Panc1 (cell line): ENCODE measurements around the gene OTOP3. TPM values are rescaled to one million over a fixed set of nuclear protein-coding genes. Genes with fewer than 3 reads are reported as not detected.
A peak's percentile ranks its signal among the peaks of the same experiment; 100 is the strongest.

ENCODE experiments used
- ATAC-seq: fragments of 200-7000 bp; cut with Tn5 transposase; 2 replicates; pipeline ENCODE4 v1.9.1; 2020; ENCODE audit warnings: mild to moderate bottlenecking, moderate library complexity
- BruUV-seq: library from RNA; stranded (reverse); fragments of 400-500 nt; replicated peaks from 2 replicates; lab custom pipeline; 2021; lab: Mats Ljungman, UMichigan
- CTCF ChIA-PET: fragments of 300-600 bp; sonication (Branson Sonifier 250); formaldehyde crosslinking; loops from one replicate; lab custom pipeline; 2022; ENCODE audit warnings: antibody characterized with exemption; lab: Charles Lee
- POLR2A ChIA-PET: fragments of 300-600 bp; sonication (Branson Sonifier 250); formaldehyde crosslinking; loops from one replicate; lab custom pipeline; 2022; ENCODE audit warnings: antibody characterized with exemption; lab: Charles Lee
- DNase-seq: peaks from one replicate; pipeline ENCODE4 v3.0.0-alpha.2; 2010; ENCODE audit warnings: low read depth, low spot score
- H3K27ac ChIP-seq: 2 replicates; pipeline ENCODE4 v1.5.1; 2011; ENCODE audit warnings: mild to moderate bottlenecking, low read length, inconsistent platforms
- H3K27me3 ChIP-seq: fragments of 200-500 bp; sonication (Bioruptor generic); 2 replicates; pipeline ENCODE4 v1.6.0; 2014; ENCODE audit warnings: low read length, inconsistent platforms; ENCODE audit not compliant: control insufficient read depth, insufficient read depth
- H3K36me3 ChIP-seq: fragments of 200-500 bp; sonication (Bioruptor generic); 2 replicates; pipeline ENCODE4 v1.5.1; 2014; ENCODE audit warnings: inconsistent platforms, mild to moderate bottlenecking, low read length, moderate library complexity; ENCODE audit not compliant: control insufficient read depth, insufficient read depth
- H3K4me1 ChIP-seq: 2 replicates; pipeline ENCODE4 v1.5.1; 2011; ENCODE audit warnings: inconsistent platforms, mild to moderate bottlenecking, low read length, moderate library complexity; ENCODE audit not compliant: control insufficient read depth, insufficient read depth
- H3K4me3 ChIP-seq, 2 experiments: 2 replicates each; pipeline ENCODE4 v1.5.1; 2011 to 2012; ENCODE audit warnings: low read depth in 2 of 2, low read length in 2 of 2, mild to moderate bottlenecking in 2 of 2, inconsistent platforms in 1 of 2, moderate library complexity in 1 of 2
- H3K9me3 ChIP-seq: fragments of 200-500 bp; sonication (Bioruptor generic); 2 replicates; pipeline ENCODE4 v1.5.1; 2014; ENCODE audit warnings: low read depth, mild to moderate bottlenecking, inconsistent platforms, low read length, moderate library complexity; ENCODE audit not compliant: control insufficient read depth, insufficient read depth
- POLR2AphosphoS5 ChIP-seq: IDR thresholded peaks from 2 replicates; pipeline ENCODE4 v1.6.1; 2012; ENCODE audit warnings: mild to moderate bottlenecking, low read depth, low read length, moderate library complexity
- SIN3A ChIP-seq: IDR thresholded peaks from 2 replicates; pipeline ENCODE4 v1.6.1; 2012; ENCODE audit warnings: low read depth, mild to moderate bottlenecking, low read length, moderate library complexity, borderline replicate concordance; ENCODE audit not compliant: insufficient read depth
- TCF7L2 ChIP-seq: IDR thresholded peaks from 2 replicates; pipeline ENCODE4 v1.6.1; 2011; ENCODE audit warnings: mild to moderate bottlenecking, low read depth, low read length, inconsistent platforms
- in situ Hi-C: cut with HindIII; loops from 2 replicates; pipeline ENCODE4 v1.10.0; 2016; ENCODE audit warnings: low sequenced_read_pairs, low pct_unique_long_range_greater_than_20kb
- intact Hi-C: fragments of 100-400 bp; cut with micrococcal nuclease; formaldehyde crosslinking; loops from one replicate; pipeline ENCODE4 v1.10.0; 2022; ENCODE audit not compliant: unreplicated experiment
- total RNA-seq: library from RNA; stranded (reverse); gene quantifications from one replicate; pipeline ENCODE4 v1.2.1, GENCODE V29; 2021; ENCODE audit not compliant: unreplicated experiment
- TF ChIP-seq, protein P1 (sequence below), 2 experiments: IDR thresholded peaks; 2 replicates each; pipeline ENCODE4 v1.6.1; 2011 to 2012; ENCODE audit warnings: low read depth in 2 of 2, control low read depth in 1 of 2, low read length in 1 of 2, mild to moderate bottlenecking in 1 of 2, moderate library complexity in 1 of 2; ENCODE audit not compliant: insufficient read depth in 1 of 2
- TF ChIP-seq, protein P2 (sequence below): fragments of 450-650 bp; IDR thresholded peaks from 2 replicates; pipeline ENCODE4 v1.5.1; 2017; ENCODE audit warnings: mild to moderate bottlenecking

OTOP3 gene
- total RNA-seq, 1 experiment from 2014 or later = not detected

DNA sequence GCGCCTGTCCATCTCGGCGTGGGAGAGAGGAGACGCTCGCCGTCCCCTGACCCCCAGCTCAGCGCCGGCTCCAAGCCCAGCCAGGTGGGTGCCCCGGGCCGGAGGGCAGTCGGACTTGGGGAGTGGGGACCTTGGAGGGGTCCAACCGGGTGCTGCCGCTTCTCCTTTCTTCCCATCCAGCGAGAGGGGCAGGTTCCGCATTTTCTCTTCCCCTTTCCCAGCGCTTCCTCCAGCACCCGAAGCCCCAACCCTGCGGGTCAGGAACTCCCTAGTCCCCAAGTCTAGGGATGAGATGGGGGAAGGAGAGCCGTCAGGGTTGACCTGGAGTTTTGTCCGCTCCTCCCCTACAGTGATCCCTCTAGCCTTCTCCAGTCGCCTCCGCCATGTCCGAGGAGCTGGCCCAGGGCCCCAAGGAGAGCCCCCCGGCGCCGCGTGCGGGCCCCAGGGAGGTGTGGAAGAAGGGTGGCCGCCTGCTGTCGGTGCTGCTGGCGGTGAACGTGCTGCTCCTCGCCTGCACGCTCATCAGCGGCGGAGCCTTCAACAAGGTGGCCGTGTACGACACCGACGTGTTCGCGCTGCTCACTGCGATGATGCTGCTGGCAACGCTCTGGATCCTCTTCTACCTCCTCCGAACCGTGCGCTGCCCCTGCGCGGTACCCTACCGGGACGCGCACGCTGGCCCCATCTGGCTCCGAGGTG lies 11.3 kb upstream of the OTOP3 start, which contains the start of gene OTOP2:
OTOP2 (plus strand) TSS at position 24 of the 699 bp plus-strand sequence; CDS start at position 384, 360 bp downstream.
- peaks cover 5% of the 10 kb centered on the region; the same call in 1 of the 2 replicates for H3K36me3 ChIP-seq
- intact Hi-C loops (no loop called here), in situ Hi-C loops (no loop called here)
- peak; percentile 12; the same call in 1 of the 2 replicates for ATAC-seq
- peaks cover 18% of the 10 kb centered on the region for H3K27me3 ChIP-seq
- no peaks in the 10 kb centered on the region for H3K9me3 ChIP-seq
- CTCF ChIA-PET = interaction anchor here (0.7 to 4.0 kb wide), 10 partner anchors 9 to 63 kb away, joined by 3 to 28 read pairs (median 4); partner anchors contain the start of genes CDR2L and FDXR
- H3K4me3 ChIP-seq = peak within 1 kb of the TSS; percentile 27 to 50
- TF ChIP-seq, protein P1, sequence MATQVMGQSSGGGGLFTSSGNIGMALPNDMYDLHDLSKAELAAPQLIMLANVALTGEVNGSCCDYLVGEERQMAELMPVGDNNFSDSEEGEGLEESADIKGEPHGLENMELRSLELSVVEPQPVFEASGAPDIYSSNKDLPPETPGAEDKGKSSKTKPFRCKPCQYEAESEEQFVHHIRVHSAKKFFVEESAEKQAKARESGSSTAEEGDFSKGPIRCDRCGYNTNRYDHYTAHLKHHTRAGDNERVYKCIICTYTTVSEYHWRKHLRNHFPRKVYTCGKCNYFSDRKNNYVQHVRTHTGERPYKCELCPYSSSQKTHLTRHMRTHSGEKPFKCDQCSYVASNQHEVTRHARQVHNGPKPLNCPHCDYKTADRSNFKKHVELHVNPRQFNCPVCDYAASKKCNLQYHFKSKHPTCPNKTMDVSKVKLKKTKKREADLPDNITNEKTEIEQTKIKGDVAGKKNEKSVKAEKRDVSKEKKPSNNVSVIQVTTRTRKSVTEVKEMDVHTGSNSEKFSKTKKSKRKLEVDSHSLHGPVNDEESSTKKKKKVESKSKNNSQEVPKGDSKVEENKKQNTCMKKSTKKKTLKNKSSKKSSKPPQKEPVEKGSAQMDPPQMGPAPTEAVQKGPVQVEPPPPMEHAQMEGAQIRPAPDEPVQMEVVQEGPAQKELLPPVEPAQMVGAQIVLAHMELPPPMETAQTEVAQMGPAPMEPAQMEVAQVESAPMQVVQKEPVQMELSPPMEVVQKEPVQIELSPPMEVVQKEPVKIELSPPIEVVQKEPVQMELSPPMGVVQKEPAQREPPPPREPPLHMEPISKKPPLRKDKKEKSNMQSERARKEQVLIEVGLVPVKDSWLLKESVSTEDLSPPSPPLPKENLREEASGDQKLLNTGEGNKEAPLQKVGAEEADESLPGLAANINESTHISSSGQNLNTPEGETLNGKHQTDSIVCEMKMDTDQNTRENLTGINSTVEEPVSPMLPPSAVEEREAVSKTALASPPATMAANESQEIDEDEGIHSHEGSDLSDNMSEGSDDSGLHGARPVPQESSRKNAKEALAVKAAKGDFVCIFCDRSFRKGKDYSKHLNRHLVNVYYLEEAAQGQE (IDR thresholded peaks at IDR 0.05; ENCODE audit: insufficient read depth in 1 of 2, low read depth in 2 of 2, low read length in 1 of 2) = no peak
- TF ChIP-seq, protein P2, sequence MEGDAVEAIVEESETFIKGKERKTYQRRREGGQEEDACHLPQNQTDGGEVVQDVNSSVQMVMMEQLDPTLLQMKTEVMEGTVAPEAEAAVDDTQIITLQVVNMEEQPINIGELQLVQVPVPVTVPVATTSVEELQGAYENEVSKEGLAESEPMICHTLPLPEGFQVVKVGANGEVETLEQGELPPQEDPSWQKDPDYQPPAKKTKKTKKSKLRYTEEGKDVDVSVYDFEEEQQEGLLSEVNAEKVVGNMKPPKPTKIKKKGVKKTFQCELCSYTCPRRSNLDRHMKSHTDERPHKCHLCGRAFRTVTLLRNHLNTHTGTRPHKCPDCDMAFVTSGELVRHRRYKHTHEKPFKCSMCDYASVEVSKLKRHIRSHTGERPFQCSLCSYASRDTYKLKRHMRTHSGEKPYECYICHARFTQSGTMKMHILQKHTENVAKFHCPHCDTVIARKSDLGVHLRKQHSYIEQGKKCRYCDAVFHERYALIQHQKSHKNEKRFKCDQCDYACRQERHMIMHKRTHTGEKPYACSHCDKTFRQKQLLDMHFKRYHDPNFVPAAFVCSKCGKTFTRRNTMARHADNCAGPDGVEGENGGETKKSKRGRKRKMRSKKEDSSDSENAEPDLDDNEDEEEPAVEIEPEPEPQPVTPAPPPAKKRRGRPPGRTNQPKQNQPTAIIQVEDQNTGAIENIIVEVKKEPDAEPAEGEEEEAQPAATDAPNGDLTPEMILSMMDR = no peak
- TF ChIP-seq SIN3A = no peak
- BruUV-seq = no TSS peak
- H3K4me1 ChIP-seq = peaks cover 4% of the 10 kb centered on the region; the same call in 1 of the 2 replicates
- H3K27ac ChIP-seq = no peak within 1 kb of the TSS
- no peak for DNase-seq
- POLR2A ChIA-PET = no interaction called here

DNA sequence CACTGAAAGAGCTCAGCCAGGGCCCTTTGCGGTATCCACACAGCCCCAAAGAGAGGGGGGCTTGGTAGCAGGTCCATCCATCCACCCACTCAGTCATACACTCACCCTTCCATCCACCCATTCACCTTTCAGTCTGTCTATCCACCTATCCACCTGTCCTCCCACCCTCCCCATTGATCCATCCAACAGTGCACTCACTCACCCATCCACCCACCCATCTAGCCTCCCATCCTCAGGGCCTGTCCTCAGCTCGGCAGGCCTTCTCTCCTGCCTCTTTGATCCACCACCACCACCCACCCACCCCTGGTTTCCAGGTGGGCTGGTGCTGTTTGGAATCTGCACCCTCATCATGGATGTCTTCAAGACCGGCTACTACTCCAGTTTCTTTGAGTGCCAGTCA lies 10.5 kb upstream of the OTOP3 start:
- Histone ChIP-seq H3K27me3 (peaks cover 18% of the 10 kb centered on the region), H3K27ac (no peak overlapping the region), H3K9me3 (no peaks in the 10 kb centered on the region), H3K4me1 (peaks cover 4% of the 10 kb centered on the region; the same call in 1 of the 2 replicates), H3K4me3 (no peak overlapping the region), H3K36me3 (peaks cover 5% of the 10 kb centered on the region; the same call in 1 of the 2 replicates)
- intact Hi-C loops (no loop called here), in situ Hi-C loops (no loop called here)
- TF ChIP-seq, protein P1 (IDR thresholded peaks at IDR 0.05; ENCODE audit: insufficient read depth in 1 of 2, low read depth in 2 of 2, low read length in 1 of 2) = no peak
- TF ChIP-seq SIN3A (no peak), POLR2AphosphoS5 (no peak), TCF7L2 (no peak)
- TF ChIP-seq, protein P2 = no peak
- ChIA-PET CTCF (interaction anchor here (1.8 to 4.0 kb wide), 4 partner anchors 8 to 36 kb away, joined by 15 to 28 read pairs (median 16); no protein-coding TSS in a partner anchor), POLR2A (no interaction called here)
- DNase-seq (no peak), ATAC-seq (no peak)
- BruUV-seq = no TSS peak
